Measurements from ENCODE around the gene ZCCHC13. TPM values are rescaled to one million over a fixed set of nuclear protein-coding genes. Genes with fewer than 3 reads are reported as not detected.

Gene ZCCHC13
- total and polyA plus RNA-seq, 4 donors: not detected

DNA sequence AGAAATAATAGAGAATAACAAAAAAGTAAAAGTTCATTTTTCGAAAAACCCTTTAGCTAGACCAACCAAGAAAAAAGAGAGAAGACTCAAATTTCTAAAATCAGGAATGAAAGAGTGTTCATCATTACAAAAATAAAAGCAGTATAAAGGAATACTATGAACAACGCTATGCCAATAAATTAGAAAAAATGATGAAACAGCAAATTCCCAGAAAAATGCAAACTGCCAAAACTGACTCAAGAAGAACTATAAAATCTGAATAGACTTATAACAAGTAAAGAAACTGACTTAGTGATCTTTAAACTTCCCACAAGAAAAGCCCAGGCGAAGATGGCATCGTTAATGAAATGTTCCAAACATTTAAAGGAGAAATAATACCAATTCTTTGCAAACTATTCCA is 3.1 kb upstream of the ZCCHC13 start:
- no peaks in the 10 kb centered on the region for H3K36me3 ChIP-seq (ENCODE audit: control insufficient read depth in 4 of 4, insufficient read depth in 3 of 4, low read depth in 1 of 4, low read length in 3 of 4)
- no peak overlapping the region for H3K9ac ChIP-seq (ENCODE audit: low read depth in 1 of 2, low read length in 2 of 2)
- no peak for DNase-seq (ENCODE audit: low spot score)
- no peak for TF ChIP-seq FOXA1 (IDR thresholded peaks at IDR 0.05)
- TF ChIP-seq, protein P1, sequence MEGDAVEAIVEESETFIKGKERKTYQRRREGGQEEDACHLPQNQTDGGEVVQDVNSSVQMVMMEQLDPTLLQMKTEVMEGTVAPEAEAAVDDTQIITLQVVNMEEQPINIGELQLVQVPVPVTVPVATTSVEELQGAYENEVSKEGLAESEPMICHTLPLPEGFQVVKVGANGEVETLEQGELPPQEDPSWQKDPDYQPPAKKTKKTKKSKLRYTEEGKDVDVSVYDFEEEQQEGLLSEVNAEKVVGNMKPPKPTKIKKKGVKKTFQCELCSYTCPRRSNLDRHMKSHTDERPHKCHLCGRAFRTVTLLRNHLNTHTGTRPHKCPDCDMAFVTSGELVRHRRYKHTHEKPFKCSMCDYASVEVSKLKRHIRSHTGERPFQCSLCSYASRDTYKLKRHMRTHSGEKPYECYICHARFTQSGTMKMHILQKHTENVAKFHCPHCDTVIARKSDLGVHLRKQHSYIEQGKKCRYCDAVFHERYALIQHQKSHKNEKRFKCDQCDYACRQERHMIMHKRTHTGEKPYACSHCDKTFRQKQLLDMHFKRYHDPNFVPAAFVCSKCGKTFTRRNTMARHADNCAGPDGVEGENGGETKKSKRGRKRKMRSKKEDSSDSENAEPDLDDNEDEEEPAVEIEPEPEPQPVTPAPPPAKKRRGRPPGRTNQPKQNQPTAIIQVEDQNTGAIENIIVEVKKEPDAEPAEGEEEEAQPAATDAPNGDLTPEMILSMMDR (IDR thresholded peaks at IDR 0.05; ENCODE audit: low read depth, low read length, missing input control): no peak
- TF ChIP-seq, protein P2, sequence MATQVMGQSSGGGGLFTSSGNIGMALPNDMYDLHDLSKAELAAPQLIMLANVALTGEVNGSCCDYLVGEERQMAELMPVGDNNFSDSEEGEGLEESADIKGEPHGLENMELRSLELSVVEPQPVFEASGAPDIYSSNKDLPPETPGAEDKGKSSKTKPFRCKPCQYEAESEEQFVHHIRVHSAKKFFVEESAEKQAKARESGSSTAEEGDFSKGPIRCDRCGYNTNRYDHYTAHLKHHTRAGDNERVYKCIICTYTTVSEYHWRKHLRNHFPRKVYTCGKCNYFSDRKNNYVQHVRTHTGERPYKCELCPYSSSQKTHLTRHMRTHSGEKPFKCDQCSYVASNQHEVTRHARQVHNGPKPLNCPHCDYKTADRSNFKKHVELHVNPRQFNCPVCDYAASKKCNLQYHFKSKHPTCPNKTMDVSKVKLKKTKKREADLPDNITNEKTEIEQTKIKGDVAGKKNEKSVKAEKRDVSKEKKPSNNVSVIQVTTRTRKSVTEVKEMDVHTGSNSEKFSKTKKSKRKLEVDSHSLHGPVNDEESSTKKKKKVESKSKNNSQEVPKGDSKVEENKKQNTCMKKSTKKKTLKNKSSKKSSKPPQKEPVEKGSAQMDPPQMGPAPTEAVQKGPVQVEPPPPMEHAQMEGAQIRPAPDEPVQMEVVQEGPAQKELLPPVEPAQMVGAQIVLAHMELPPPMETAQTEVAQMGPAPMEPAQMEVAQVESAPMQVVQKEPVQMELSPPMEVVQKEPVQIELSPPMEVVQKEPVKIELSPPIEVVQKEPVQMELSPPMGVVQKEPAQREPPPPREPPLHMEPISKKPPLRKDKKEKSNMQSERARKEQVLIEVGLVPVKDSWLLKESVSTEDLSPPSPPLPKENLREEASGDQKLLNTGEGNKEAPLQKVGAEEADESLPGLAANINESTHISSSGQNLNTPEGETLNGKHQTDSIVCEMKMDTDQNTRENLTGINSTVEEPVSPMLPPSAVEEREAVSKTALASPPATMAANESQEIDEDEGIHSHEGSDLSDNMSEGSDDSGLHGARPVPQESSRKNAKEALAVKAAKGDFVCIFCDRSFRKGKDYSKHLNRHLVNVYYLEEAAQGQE (IDR thresholded peaks at IDR 0.05): no peak
- TF ChIP-seq, protein P3, sequence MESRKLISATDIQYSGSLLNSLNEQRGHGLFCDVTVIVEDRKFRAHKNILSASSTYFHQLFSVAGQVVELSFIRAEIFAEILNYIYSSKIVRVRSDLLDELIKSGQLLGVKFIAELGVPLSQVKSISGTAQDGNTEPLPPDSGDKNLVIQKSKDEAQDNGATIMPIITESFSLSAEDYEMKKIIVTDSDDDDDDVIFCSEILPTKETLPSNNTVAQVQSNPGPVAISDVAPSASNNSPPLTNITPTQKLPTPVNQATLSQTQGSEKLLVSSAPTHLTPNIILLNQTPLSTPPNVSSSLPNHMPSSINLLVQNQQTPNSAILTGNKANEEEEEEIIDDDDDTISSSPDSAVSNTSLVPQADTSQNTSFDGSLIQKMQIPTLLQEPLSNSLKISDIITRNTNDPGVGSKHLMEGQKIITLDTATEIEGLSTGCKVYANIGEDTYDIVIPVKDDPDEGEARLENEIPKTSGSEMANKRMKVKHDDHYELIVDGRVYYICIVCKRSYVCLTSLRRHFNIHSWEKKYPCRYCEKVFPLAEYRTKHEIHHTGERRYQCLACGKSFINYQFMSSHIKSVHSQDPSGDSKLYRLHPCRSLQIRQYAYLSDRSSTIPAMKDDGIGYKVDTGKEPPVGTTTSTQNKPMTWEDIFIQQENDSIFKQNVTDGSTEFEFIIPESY (IDR thresholded peaks at IDR 0.05): no peak
- TF ChIP-seq, protein P4, sequence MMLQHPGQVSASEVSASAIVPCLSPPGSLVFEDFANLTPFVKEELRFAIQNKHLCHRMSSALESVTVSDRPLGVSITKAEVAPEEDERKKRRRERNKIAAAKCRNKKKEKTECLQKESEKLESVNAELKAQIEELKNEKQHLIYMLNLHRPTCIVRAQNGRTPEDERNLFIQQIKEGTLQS (IDR thresholded peaks at IDR 0.05): no peak
- no peak for TF ChIP-seq EGR1 (IDR thresholded peaks at IDR 0.05; ENCODE audit: low read depth in 2 of 2)
- no peak for TF ChIP-seq HNF4G (IDR thresholded peaks at IDR 0.05)
- no peak for TF ChIP-seq YY1 (IDR thresholded peaks at IDR 0.05)
- no peak for TF ChIP-seq FOXA2 (IDR thresholded peaks at IDR 0.05)
- TF ChIP-seq HNF4A (conservative IDR thresholded peaks at IDR 0.05): no peak
- TF ChIP-seq JUND (IDR thresholded peaks at IDR 0.05): no peak
- no peak for TF ChIP-seq TAF1 (conservative IDR thresholded peaks at IDR 0.05)
- H3K4me3 ChIP-seq (ENCODE audit: low read depth in 1 of 3, low read length in 3 of 3): no peak overlapping the region
- no peak overlapping the region for H3K27ac ChIP-seq (ENCODE audit: low read depth in 1 of 2, low read length in 2 of 2)
- H3K27me3 ChIP-seq (ENCODE audit: control insufficient read depth in 4 of 4, insufficient read depth in 4 of 4, low read length in 3 of 4): no peaks in the 10 kb centered on the region
- peaks cover 0 to 2% (median 0%) of the 10 kb centered on the region in 4 donors for H3K9me3 ChIP-seq (ENCODE audit: control insufficient read depth in 4 of 4, low read length in 3 of 4)
- WGBS: 95% methylated on average over 4 of the region's 4 CpGs
- no peaks in the 10 kb centered on the region for H3K4me1 ChIP-seq (ENCODE audit: control insufficient read depth in 4 of 4, insufficient read depth in 4 of 4, low read length in 3 of 4)

DNA sequence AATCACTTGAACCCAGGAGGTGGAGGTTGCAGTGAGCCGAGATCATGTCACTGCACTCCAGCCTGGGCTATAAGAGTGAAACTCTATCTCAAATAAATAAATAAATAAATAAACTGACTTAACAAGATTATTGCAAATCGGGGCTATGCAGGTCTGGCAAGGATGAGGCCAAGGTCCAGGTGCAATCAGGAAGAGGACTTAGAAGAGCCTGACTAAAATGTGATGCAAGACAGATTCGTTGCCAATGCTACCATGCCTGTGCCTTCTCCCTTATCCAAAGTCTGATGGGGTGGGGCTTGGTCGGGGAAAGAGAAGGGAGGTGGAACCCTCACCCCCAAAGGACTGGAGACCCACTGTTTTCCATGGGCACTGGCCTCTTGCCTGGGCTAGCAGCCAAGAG is 14.7 kb downstream of the ZCCHC13 start:
- no peak overlapping the region for H3K27ac ChIP-seq (ENCODE audit: low read depth in 1 of 2, low read length in 2 of 2)
- DNase-seq (ENCODE audit: low spot score): no peak
- no peaks in the 10 kb centered on the region for H3K4me1 ChIP-seq (ENCODE audit: control insufficient read depth in 4 of 4, insufficient read depth in 4 of 4, low read length in 3 of 4)
- WGBS: 65% methylated on average over 4 of the region's 4 CpGs
- H3K4me3 ChIP-seq (ENCODE audit: low read depth in 1 of 3, low read length in 3 of 3): no peak overlapping the region
- H3K9ac ChIP-seq (ENCODE audit: low read depth in 1 of 2, low read length in 2 of 2): no peak overlapping the region
- no peaks in the 10 kb centered on the region for H3K9me3 ChIP-seq (ENCODE audit: control insufficient read depth in 4 of 4, low read length in 3 of 4)
- no peaks in the 10 kb centered on the region for H3K36me3 ChIP-seq (ENCODE audit: control insufficient read depth in 4 of 4, insufficient read depth in 3 of 4, low read depth in 1 of 4, low read length in 3 of 4)
- no peaks in the 10 kb centered on the region for H3K27me3 ChIP-seq (ENCODE audit: control insufficient read depth in 4 of 4, insufficient read depth in 4 of 4, low read length in 3 of 4)
- TF ChIP-seq FOXA1 (IDR thresholded peaks at IDR 0.05) (no peak), FOXA2 (IDR thresholded peaks at IDR 0.05) (no peak), TAF1 (conservative IDR thresholded peaks at IDR 0.05) (no peak), YY1 (IDR thresholded peaks at IDR 0.05) (no peak), HNF4G (IDR thresholded peaks at IDR 0.05) (no peak), SP1 (IDR thresholded peaks at IDR 0.05) (no peak), RAD21 (IDR thresholded peaks at IDR 0.05) (no peak), JUND (IDR thresholded peaks at IDR 0.05) (no peak), RXRA (IDR thresholded peaks at IDR 0.05) (no peak), HNF4A (conservative IDR thresholded peaks at IDR 0.05) (no peak), NR2F2 (IDR thresholded peaks at IDR 0.05) (no peak), GABPA (IDR thresholded peaks at IDR 0.05 in 1 of 2, conservative IDR thresholded peaks at IDR 0.05 in 1 of 2) (no peak)
- TF ChIP-seq, protein P4 (IDR thresholded peaks at IDR 0.05): no peak
- TF ChIP-seq, protein P2 (IDR thresholded peaks at IDR 0.05): no peak
- TF ChIP-seq, protein P5, sequence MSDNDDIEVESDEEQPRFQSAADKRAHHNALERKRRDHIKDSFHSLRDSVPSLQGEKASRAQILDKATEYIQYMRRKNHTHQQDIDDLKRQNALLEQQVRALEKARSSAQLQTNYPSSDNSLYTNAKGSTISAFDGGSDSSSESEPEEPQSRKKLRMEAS (IDR thresholded peaks at IDR 0.05): no peak
